AG04449 (cell line): Measurements from ENCODE around the gene FSHB.
"Not testable (repeated sequence)": the region's sequence is repeated elsewhere in the genome, so short reads cannot be mapped to it uniquely, and the experiment has no call there.

Experiments
- CTCF ChIA-PET: fragments of 350-600 bp; formaldehyde crosslinking; extraction: SDS; loops from one replicate; lab custom pipeline; 2021; ENCODE audit warnings: antibody characterized with exemption; lab: Yijun Ruan, JAX
- POLR2A ChIA-PET: fragments of 400-600, 350-600 bp; formaldehyde crosslinking; extraction: SDS; loops from one replicate; lab custom pipeline; 2020; ENCODE audit warnings: antibody characterized with exemption, inconsistent platforms; lab: Yijun Ruan, JAX
- DNase-seq: peaks from one replicate; pipeline ENCODE4 v3.0.0-alpha.2; 2010; ENCODE audit warnings: low read depth, low spot score
- H3K4me3 ChIP-seq: 2 replicates; pipeline ENCODE4 v1.5.1; 2011; ENCODE audit warnings: low read depth, mild to moderate bottlenecking, control low read depth, low read length
- CTCF ChIP-seq: IDR thresholded peaks from one replicate; pipeline ENCODE4 v1.5.1; 2011; ENCODE audit warnings: mild to moderate bottlenecking, moderate library complexity, low read length, control low read depth, inconsistent platforms; ENCODE audit not compliant: insufficient read depth; ENCODE audit errors: missing control alignments

The FSHB gene

GRCh38 chr11:30257058-30257457 lies 26.2 kb downstream of the FSHB start:
- ChIA-PET POLR2A (interaction anchor here (0.6 kb wide), 1 partner anchor 93 kb away, joined by 3 read pairs; no protein-coding TSS in a partner anchor), CTCF (interaction anchor here (1.1 kb wide), 1 partner anchor 11 kb away, joined by 3 read pairs; no protein-coding TSS in a partner anchor)
- TF ChIP-seq CTCF, result no peak
- no peak overlapping the region for H3K4me3 ChIP-seq
- no peak for DNase-seq

- ChIA-PET POLR2A (no interaction called here), CTCF (no interaction called here)
- DNase-seq, result no peak
- H3K4me3 ChIP-seq, result no peak overlapping the region
- TF ChIP-seq CTCF, result no peak
Observed at GRCh38 chr11:30258679-30259078, 27.9 kb downstream of the FSHB start.

- TF ChIP-seq CTCF, result no peak
- ChIA-PET POLR2A (no interaction called here), CTCF (no interaction called here)
- no peak overlapping the region for H3K4me3 ChIP-seq
- no peak for DNase-seq
Observed at GRCh38 chr11:30260813-30261212, 30.0 kb downstream of the FSHB start.

GRCh38 chr11:30261821-30262220 lies 31.0 kb downstream of the FSHB start:
- no peak for TF ChIP-seq CTCF
- CTCF ChIA-PET, result no interaction called here
- POLR2A ChIA-PET, result no interaction called here
- DNase-seq, result no peak
- H3K4me3 ChIP-seq, result no peak overlapping the region

GRCh38 chr11:30268638-30269037 lies 37.8 kb downstream of the FSHB start:
- POLR2A ChIA-PET, H3K4me3 ChIP-seq, CTCF ChIA-PET, DNase-seq: not testable (repeated sequence)

GRCh38 chr11:30270671-30271070 lies 39.9 kb downstream of the FSHB start:
- no peak for DNase-seq
- TF ChIP-seq CTCF, result no peak
- POLR2A ChIA-PET, result no interaction called here
- CTCF ChIA-PET, result no interaction called here
- H3K4me3 ChIP-seq, result no peak overlapping the region

- no peak for TF ChIP-seq CTCF
Observed at GRCh38 chr11:30277176-30277575, 46.4 kb downstream of the FSHB start.

More at GRCh38 chr11:30277176-30277575, 46.4 kb downstream of the FSHB start:
- H3K4me3 ChIP-seq, result no peak overlapping the region
- DNase-seq, result no peak
- CTCF ChIA-PET, result no interaction called here
- POLR2A ChIA-PET, result no interaction called here
